Renal cortical epithelial cell (primary cell): ENCODE measurements around the gene KLHL7. TPM values are rescaled to one million over a fixed set of nuclear protein-coding genes. Genes with fewer than 3 reads are reported as not detected.
"Not testable (repeated sequence)": the region's sequence is repeated elsewhere in the genome, so short reads cannot be mapped to it uniquely, and the experiment has no call there.

Experiments
- DNase-seq: peaks from one replicate; pipeline ENCODE4 v3.0.0-alpha.2; 2011; ENCODE audit warnings: low read depth
- total RNA-seq: library from RNA; depleted of rRNA; stranded (reverse); fragments of >200 nt; gene quantifications from 2 replicates; pipeline ENCODE4 v1.2.3, GENCODE V29; 2014

Gene KLHL7
- total RNA-seq, 1 donor from 2014 or later = 50.6 TPM

- DNase-seq = no peak
These were observed 110.4 kb downstream of the KLHL7 start for GRCh38 chr7:23216021-23216420.

DNA sequence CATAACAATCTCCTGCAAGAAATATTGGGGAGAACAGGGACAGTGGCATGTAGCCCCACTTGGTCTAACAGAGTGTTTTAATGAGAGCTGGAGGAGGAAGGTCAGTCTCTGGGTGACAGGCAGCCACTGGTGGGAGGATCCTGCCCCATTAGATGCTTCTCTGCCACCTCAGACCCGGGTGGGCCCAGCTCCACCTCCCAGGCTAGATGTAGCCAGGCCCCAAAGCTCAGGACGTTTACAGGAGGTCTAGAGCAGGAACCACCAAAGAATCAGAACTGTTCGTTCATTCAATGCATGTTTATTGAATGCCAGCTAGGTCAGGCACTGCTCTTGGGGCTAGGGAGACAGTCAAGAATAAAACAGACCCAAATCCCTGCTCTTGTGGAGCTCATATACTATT lies 112.6 kb downstream of the KLHL7 start:
- DNase-seq = no peak

DNA sequence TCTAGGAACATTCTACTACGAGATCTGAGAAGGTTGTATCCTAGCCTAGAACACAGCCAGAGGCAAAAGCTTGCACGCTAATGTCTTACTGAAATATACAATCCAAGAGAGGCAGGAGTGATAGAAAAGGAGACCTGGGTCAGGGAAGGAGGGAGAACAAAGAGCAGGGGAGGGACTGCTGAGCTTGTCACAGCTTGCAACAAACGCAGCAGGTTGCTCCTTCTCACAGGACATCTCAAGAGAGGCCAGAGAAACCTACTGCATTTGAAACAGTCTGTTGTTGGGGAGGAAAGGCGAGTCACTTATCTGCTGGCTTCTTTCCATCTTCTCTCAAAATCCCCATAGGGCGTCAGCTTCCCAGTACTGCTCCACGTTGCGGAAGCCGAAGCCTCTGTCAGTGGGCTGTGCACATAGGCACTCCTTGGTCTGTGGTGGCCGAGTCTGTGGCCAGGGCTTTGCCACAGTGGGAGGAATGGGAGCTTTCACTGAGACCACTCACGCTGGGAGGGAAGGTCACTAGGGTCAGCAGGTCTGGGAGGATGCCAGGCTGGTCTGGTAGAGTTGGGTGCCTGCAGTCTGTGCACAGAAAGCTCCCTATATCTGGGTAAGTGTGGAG lies 115.2 kb downstream of the KLHL7 start:
- no peak for DNase-seq

DNA sequence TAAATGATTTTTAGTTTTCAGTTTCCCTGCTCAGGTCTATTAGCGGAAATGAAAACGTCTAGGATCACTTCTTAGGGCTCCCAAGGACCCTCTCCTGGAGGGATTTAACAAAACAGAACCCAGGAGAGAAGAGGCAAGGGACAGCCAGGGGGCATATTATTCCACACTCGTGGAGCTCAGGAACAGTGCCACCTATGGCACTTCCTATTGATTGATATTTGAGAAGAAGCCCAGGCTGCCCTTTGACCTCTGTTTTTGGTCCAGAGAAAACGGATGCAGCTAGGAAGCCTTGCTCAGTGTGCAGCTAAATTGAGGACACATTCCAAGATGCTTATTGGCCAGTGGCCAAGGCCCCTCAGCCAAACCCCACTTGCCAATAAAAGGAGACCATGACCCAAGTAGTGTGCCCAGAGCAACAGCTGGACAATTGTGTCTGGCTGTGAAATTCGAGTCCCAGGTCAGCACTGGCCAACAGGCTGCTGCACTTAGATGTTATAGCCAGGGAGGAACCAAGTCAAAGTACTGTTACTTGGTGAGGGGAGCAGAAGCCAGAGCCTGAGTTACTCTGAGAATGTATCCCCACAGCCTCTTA lies 117.0 kb downstream of the KLHL7 start:
- no peak for DNase-seq

- not testable (repeated sequence) for DNase-seq
These were observed 118.8 kb downstream of the KLHL7 start for GRCh38 chr7:23224364-23224763.

DNA sequence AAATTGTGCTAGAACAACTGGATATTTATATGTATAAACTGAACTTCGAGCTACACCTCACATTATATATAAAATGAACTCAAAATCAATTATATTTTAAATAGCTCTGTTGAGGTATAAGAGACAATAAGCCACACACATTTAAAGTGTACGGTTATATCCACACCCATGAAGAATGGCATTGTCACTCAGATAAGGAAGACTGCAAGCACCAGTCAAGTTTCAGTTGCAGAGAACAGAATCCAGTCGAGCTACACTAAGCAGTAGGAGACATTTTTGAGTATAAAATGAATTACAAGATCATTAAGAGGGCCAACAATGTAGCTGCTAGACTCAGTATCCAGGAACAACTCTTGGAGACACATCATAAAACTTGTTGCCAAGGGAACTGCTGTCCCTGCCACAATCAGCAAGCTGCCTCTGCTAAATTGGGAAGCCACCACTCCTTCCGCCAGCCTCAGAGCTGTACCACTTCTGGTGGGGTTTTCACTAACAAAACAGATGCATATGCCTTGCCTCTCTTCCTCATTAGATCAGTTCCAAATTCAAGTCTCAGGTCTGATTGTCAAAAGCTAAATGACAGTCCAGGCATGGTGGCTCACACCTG lies 121.4 kb downstream of the KLHL7 start:
- DNase-seq = no peak

Other genes starting within 250 kb of the KLHL7 start
- 41.3 and 49.0 TPM in 2 replicates for gene HYCC1, start 91.7 kb upstream of the KLHL7 start, total RNA-seq
- gene NUP42, start 76.3 kb downstream of the KLHL7 start, total RNA-seq = 39.5 and 64.3 TPM in 2 replicates
- gene GPNMB, start 141.0 kb downstream of the KLHL7 start, total RNA-seq = 11.5 and 120 TPM in 2 replicates
- gene MALSU1, start 193.6 kb downstream of the KLHL7 start, total RNA-seq = 55.3 and 72.2 TPM in 2 replicates